ENCODE results near the gene TSPAN31.

DNA sequence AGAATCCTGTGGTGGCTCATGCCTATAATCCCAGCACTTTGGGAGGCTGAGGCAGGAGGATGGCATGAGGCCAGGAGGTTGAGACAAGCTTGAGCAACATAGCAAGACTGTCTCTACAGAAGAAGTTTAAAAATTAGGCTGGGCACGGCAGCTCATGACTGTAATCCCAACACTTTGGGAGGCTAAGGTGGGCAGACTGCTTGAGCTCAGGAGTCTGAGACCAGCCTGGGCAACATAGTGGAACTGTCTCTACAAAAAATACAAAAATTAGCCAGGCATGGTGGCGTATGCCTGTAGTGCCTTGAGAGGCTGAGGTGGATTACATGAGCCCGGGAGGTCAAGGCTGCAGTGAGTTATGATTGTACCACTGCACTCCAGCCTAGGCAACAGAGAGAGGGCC lies 23.0 kb downstream of the TSPAN31 start:
- no peak for TF ChIP-seq EZH2 (IDR thresholded peaks at IDR 0.05; ENCODE audit: low read length, unreplicated experiment)
- TF ChIP-seq, protein P1, sequence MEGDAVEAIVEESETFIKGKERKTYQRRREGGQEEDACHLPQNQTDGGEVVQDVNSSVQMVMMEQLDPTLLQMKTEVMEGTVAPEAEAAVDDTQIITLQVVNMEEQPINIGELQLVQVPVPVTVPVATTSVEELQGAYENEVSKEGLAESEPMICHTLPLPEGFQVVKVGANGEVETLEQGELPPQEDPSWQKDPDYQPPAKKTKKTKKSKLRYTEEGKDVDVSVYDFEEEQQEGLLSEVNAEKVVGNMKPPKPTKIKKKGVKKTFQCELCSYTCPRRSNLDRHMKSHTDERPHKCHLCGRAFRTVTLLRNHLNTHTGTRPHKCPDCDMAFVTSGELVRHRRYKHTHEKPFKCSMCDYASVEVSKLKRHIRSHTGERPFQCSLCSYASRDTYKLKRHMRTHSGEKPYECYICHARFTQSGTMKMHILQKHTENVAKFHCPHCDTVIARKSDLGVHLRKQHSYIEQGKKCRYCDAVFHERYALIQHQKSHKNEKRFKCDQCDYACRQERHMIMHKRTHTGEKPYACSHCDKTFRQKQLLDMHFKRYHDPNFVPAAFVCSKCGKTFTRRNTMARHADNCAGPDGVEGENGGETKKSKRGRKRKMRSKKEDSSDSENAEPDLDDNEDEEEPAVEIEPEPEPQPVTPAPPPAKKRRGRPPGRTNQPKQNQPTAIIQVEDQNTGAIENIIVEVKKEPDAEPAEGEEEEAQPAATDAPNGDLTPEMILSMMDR (conservative IDR thresholded peaks at IDR 0.05; ENCODE audit: low read depth, low read length): no peak

Measured in PC-3 (cell line).